NB4 (cell line): Measurements from ENCODE around the gene TYMP.

ENCODE experiments used
- CTCF ChIP-seq: IDR thresholded peaks from one replicate; pipeline ENCODE4 v1.5.1; 2012; ENCODE audit warnings: low read depth, low read length
- POLR2A ChIP-seq: IDR thresholded peaks from 2 replicates; pipeline ENCODE4 v1.6.1; 2011; ENCODE audit warnings: mild to moderate bottlenecking; ENCODE audit not compliant: insufficient read length; ENCODE audit errors: extremely low read depth

GRCh38 chr22:50483556-50483955 is 46.3 kb downstream of the TYMP start:
- no peak for TF ChIP-seq POLR2A
- no peak for TF ChIP-seq CTCF
